NCI-H1436 (cell line): ENCODE data around the gene KCNK10.

Experiments used
- DNase-seq: peaks from one replicate; lab custom pipeline; 2025; lab: John Stamatoyannopoulos, UW

KCNK10 gene, protein sequence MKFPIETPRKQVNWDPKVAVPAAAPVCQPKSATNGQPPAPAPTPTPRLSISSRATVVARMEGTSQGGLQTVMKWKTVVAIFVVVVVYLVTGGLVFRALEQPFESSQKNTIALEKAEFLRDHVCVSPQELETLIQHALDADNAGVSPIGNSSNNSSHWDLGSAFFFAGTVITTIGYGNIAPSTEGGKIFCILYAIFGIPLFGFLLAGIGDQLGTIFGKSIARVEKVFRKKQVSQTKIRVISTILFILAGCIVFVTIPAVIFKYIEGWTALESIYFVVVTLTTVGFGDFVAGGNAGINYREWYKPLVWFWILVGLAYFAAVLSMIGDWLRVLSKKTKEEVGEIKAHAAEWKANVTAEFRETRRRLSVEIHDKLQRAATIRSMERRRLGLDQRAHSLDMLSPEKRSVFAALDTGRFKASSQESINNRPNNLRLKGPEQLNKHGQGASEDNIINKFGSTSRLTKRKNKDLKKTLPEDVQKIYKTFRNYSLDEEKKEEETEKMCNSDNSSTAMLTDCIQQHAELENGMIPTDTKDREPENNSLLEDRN

DNA sequence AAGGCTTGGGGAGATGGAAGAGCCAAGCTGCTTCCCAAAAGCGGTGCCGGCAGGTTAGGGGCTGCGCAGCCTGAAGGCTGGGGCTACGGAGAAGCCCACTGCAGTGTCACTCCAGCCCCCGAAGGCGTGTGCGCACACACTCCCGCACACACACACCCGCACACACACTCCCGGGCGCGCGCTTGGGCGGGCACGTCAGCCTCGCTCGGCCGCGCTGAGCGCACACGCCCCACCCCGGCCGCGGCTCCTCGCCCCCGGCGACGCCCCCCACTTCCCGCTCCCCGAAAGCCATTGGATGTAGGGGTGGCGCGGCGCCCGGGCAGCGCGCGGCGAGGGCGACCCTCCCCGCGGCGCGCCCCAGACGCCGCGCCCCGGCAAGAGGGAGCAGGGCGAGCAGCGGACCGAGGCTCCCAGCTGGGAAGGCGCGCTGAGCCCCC, at the start of gene KCNK10:
Gene KCNK10, minus strand, starts transcription at position 184 of the 437 bp plus-strand sequence. CDS start 471 bp downstream, outside the sequence.
- peak; percentile 28 for DNase-seq

DNA sequence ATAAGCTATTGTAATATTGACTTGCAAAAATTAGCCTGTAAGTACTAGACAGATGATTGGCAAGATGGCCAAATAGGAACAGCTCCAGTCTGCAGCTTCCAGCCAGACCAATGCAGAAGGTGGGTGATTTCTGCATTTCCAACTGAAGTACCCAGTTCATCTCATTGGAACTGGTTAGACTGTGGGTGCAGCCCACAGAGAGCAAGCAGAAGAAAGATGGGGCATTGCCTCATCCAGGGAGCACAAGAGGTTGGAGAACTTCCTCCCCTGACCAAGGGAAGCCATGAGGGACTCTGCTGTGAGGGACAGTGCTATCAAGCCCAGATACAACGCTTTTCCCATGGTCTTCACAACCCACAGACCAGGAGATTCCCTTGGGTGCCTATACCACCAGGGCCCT, 46.4 kb upstream of the KCNK10 start:
- no peak for DNase-seq

DNA sequence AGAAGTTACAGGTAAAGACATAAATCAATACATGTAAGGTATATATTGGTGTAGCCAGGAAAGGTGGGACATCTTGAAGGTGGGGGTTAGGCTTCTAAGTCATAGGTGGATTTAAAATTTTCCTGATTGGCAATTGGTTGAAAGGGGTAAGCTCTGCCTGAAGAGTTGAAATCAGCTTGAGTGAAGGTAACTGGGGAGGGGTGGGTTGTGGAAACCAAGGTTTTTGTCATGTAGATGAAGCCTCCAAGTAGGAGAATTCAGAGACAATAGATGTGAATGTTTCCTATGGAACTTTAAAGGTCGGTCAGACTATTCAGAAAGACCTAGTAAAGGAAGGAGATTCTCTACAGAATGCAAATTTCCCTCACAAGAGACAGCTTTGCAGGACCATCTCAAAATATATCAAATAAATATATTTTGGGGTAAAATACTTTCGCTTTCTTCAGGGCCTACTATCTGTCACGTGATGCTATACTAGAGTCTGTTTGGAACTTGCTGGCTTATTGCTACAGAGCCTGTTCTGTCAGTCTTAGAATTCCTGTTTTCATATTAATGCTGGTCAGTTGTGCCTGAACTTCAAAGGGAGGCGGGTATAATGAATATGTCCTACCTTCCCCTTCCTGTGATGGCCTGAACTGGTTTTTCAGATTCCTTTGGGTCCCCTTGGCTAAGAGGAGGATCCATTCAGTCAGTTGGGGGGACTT, 41.8 kb upstream of the KCNK10 start:
- no peak for DNase-seq

DNA sequence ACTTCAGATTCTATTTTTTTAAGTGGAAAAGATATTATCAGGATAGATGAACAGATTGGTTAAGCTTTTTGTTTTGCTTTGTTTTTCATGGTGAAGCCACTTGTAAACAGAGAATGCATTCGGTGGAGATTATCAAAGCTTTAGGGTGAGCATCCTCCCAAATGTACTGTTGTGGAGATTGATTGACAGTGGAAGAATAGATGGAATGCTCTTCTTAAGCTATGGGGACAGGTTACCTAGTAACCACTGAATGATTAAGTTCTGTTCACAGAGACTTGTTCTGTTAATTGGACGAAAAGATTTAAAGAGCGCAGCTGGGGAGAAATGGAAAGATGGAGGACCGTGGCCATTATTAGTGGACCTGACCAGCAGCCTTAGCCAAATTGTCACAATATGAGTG, 40.6 kb upstream of the KCNK10 start:
- DNase-seq, result no peak

DNA sequence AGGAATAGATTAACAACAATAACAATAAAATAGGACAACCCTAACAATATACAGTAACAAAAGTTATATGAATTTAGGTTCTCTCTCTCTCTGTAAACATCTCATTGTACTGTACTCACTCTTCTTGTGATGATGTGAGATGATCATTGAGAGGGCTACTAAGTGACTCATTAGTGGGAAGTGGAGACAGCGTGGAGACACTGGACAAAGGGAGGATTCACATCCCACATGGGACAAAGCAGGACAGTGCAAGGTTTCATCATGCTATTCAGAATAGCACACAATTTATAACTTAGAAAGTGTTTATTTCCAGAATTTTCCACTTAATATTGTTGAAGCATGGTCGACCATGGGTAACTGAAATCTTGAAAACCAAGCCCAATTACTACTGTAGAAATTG, 36.4 kb upstream of the KCNK10 start:
- DNase-seq, result no peak

DNA sequence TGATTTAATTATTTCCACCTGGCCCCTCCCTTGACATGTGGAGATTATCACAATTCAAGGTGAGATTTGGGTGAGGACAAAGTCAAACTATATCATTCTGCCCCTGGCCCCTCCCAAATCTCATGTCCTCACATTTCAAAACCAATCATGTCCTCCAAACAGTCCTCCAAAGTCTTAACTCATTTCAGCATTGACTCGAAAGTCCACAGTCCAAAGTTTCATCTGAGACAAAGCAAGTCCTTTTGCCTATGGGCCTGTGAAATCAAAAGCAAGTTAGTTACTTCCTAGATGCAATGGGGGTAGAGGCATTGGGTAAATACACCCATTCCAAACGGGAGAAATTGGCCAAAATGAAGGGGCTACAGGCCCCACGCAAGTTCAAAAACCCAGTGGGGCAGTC, 31.3 kb upstream of the KCNK10 start:
- no peak for DNase-seq

DNA sequence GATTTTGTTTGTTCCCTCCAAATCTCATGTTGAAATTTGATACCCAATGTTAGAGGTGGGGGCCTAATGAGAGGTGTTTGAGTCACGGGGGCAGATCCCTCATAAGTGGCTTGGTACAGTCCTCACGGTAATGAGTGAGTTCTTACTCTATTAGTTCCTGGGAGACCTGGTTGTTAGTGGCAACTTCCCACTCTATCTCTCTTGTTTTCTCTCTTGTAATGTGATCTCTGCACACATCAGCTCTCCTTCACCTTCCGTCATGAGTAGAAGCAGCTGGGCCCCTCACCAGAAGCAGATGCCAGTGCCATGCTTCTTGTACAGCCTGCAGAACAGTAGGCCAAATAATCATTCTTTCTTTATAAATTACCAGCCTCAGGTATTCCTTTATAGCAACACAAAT, 29.6 kb upstream of the KCNK10 start:
- peak; percentile 87 for DNase-seq

DNA sequence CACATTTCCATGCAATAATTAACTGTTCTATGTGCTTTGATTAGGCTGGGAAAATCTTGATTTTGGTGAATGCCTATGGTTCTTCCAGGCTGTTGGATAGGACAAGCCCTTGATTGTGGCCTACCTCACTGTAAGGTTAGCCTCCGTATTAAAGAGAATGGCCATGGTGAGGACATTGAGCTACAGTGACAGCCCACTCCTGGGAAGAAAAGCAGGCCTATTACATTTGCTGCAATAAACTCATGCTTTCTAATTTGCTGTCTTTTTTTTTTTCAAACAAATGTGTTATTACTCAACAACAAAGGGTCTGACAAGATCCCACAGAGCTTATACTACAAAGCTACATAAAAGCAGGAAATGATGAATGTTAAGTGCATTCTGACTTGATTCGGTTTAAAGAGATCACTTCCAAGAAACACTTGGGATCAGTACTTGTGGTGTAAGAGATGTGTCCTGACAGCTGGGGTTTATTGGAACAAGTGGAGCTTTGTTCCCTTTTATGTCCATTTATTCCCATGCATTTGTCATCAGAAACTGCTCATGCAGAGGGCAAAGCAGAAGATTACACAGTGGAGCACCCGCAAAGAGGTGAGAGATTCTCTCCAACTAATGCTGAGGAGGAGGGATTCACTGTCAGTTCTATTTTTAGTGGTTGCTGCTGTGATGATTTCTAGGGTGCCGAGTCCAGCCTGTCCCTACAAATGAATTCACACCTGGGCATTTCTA, 29.1 kb upstream of the KCNK10 start:
- peak; percentile 71 for DNase-seq

DNA sequence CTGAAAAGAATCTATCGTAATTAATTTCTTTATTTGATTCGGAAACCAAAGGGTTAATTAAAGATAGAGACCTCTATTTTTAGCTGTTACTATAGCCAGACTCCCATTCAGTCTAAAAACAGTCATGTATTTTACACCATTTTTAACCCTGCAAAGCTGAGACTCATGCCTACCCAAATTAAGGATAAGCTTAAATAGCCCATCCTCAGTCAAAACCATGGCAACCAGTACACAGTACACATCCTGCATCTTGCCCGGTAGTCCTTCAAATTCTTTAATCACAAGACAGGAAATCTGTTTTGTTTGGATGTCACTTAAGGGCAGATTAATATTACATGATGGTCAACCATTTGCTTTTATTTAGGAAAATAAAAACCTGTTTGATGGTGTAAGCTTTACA, 25.5 kb upstream of the KCNK10 start:
- DNase-seq, result no peak

DNA sequence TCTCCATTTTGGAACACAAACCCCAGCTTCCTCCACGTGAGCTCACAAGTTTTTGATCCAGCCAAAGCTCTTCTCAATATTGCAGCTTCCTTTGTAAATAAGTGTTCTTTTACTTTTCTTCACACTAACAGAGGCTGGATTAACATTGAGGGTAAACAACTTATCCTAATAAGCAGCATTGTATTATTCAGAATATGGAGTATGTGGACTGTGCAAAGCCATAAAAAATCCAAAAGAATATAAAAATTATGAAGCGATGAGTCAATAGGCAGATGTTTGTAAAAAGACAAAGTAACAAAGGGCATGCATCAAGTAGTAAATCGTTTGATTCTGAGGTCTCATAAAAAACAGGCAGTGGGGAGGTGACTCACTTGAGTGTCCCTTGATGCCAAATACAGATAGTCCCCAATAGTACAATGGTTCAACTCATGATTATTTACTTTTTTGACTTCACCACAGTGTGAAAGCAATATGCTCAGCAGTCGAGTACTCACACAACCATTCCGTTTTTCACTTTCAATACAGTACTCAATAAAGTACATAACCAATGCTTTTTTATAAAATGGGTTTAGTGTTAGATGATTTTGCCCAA, 23.1 kb upstream of the KCNK10 start:
- DNase-seq, result no peak

DNA sequence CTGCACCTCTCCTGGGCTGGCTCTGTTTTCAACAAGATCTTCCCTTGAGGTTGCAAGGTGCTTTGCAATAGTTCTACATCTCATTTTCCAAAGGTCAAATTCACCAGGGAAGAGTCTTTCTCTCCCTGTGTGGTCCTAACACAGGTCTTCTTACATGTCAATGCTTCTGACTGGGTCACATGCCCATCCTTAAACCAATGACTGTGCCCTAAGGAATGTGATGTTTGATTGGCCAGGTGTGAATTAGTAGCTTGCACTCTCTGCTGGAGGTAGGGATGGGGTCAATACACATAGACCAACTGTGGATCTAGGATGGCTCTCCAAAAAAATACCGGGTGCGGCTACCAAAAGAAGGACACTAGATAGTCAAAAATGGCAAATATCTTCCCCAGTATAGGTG, 19.9 kb upstream of the KCNK10 start:
- no peak for DNase-seq

DNA sequence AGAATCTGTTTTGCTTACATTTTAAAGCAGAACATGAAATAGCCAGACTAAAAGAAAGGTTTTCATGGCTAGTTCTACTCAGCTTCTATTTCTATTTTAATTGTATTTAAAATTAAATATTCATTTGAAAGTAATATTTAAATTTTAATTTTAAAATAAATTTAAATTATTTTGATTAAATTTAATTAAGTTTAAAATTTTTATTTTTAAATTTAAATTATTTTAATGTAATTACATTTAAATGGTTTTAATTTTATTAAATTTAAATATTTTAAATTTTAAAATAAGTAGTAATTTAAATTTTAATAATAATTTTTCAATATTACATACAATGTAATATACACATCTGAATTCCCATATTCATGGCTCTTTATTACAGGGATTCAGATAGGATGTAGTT, 17.3 kb upstream of the KCNK10 start:
- no peak for DNase-seq

DNA sequence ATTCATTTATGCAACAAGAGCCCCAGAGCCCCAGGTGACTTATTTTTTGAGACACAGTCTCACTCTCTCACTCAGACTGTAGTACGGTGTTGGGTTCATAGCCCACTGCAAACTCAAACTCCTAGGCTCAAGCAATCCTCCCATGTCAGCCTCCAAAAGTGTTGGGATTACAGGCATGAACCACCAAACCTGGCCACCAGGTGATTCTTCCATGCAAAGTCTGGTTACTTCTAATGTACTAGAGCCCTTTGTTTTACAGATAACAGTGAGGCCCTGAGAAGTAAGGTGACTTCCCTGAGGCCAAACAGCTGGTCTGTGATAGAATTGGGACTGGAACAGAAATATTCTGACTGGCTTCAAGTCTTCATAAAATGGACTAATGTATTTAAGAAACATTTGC, 10.0 kb upstream of the KCNK10 start:
- DNase-seq, result no peak

DNA sequence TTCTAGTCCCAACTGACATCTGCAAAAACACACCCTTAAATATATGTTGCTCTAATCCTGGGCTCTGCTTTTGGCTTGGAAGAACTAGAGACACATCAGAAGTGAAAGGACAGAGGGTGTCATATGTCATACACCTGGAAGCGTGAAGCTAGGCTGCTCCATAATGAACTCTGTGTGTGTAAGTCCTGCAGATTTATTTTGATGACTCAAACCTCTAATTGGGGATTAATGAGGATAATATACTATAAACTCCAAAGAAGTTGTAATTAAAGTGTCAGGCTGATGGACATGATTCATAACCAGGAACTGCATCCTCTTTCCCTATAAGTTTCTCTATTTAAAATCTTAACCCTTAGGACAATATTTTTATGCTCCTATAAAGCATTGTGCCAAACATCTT, 4.4 kb upstream of the KCNK10 start:
- no peak for DNase-seq

DNA sequence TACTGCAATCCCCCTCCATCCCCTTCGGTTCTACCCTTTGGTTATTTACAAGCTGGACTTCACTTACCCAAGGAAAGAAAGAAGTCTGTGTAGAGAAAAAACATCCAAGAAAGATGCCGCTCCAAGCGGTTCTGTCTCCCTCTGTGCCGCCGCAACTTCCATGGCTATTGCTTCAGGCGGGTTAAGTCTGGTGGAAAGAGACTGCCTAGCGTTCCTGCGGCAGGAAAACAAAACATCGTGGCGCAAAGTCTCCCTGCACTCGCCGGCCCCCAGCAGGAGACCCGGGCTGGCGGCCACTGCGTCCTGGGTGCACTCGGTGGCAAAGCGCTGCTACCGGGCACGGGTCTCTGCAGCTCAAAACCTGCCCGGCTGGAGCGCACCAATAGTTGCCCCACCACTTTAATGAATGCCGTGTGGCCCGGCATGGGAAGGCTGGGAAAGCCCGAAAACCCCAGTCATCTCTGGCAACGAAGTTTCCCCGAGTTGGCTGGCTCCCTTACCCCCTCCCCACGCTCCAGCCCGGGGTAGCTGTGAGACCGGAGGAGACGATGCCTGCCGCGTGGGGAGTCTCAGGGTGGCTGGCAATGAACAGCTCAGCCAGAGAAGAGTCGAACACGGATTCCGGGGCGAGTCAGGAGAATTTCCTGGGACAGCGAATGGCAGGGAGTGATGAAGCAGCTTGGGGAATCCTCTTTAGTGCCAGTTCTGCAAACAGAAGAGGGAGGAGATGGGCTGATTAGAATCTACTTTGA, 3.5 kb upstream of the KCNK10 start:
- no peak for DNase-seq

DNA sequence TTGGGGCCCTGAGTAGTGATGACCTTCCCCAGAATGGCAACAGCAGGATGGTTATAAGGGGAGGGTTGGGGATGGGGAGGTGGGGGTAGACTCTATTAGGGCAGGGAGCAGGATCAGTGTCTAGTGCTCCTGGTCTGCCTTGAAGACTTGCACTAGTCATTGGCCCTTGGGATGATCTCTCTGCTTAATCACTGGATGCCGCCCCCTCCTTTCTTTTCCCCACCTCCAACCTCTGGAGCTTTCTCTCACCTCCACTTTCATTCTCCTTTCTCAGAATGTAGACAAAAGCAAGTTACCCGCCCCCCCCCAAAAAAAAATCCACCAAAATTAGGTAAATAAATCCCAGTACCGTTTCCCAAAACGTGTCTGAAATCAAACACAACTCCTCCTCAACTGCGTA, 2.8 kb upstream of the KCNK10 start:
- no peak for DNase-seq

DNA sequence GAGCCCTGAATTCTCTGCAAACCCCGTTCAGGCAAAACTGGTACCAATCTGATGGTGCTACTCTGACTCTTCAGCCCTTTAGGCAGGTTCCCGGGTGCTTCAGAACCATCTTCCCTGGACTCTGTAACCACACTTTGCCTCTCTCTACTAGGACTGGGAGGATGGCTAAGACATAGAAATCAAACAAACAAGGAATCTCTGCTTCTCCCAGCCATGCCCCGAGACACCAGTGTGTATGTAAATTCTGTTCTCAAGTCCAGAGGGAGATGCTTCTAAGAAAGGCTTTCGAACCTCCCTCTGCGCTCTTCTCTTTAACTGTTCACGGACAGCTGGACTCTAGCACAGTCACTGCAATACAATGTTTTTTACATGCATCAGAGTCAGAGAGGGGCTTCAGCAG, 1.9 kb upstream of the KCNK10 start:
- DNase-seq, result no peak

DNA sequence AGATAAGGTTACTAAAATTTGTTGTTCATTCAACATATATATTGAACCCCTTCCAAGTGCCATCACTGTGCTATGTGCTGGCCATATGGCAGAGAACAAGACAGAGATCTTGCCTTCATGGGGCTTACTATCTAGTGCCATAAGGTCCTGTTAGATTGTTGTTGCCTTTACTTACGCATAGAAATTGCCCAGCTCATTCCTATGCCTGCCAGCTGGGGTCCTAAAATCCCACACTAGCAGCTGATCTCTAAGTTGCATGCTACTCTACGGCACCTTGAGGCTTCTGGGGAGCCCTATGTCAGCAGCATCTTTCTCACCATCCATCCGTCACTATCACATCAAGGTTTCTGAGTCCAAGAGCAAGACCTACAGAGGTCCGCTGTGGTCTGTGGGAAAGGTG, 1.4 kb upstream of the KCNK10 start:
- no peak for DNase-seq

DNA sequence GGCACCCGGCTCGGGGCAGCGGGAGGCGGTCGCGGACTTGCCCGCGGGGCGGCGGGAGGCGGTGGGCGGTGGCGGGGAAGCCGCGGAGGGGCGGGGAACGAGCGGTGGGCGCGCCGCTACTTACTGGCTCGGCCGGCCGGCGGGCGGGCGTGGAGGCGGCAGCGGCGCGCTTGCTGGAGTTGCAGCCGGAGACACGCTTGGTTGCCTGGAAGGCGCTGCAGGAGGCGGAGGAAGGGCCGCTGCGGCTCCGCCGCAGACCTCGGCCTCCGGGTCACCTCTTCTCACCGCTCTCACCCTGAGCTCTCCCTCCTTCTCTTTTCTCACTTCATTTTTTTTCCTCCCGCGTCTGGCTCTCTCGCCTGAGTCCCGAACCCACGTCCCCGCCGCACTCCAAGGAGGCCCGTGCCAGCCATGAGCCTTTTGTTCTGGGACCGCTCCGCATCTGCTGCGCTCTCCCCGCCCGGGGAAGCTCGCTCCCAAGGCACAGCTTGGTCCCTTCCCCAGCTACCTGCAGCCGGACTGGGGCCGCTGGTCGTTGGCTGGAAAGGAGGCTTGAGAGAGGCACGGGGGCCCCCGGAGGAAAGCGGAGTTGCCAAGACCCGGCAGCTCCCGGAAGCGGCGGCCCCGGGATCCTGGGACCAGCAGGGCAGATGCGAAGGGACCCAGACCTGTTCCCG, 592 bp upstream of the KCNK10 start:
- no peak for DNase-seq

DNA sequence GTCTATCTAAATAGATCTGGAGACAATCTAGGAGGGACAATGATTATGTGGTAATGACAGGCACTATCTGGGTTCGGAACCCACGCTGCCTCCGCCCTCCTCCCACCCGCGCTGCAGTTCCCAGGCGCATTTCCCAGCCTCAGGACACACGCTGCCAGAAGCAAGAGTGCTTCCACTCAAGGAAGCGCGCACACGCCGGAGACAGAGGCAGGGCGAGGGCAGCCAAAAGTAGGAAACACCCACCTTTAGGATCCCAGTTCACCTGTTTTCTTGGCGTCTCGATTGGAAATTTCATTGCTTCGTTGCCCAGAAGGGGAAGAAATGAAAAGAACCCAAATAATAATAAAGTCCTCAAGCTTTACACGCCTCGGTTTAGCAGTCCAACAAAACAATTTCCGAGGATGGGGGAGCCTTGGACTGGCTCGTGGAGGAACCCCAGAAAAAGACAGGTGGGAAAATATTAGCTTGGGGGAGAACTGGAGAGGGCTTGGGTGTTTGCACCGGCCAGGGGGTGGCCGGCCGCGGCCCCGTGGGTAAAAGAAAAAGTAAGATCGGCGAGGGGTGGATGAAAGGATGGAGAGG, 474 bp downstream of the KCNK10 start:
- DNase-seq, result no peak
